Measurements from ENCODE around the gene PIGL. TPM values are rescaled to one million over a fixed set of nuclear protein-coding genes. Genes with fewer than 3 reads are reported as not detected.

The PIGL gene
- total RNA-seq, 4 donors from 2014 or later = 59.7 to 94.0 (median 68.0) TPM

DNA sequence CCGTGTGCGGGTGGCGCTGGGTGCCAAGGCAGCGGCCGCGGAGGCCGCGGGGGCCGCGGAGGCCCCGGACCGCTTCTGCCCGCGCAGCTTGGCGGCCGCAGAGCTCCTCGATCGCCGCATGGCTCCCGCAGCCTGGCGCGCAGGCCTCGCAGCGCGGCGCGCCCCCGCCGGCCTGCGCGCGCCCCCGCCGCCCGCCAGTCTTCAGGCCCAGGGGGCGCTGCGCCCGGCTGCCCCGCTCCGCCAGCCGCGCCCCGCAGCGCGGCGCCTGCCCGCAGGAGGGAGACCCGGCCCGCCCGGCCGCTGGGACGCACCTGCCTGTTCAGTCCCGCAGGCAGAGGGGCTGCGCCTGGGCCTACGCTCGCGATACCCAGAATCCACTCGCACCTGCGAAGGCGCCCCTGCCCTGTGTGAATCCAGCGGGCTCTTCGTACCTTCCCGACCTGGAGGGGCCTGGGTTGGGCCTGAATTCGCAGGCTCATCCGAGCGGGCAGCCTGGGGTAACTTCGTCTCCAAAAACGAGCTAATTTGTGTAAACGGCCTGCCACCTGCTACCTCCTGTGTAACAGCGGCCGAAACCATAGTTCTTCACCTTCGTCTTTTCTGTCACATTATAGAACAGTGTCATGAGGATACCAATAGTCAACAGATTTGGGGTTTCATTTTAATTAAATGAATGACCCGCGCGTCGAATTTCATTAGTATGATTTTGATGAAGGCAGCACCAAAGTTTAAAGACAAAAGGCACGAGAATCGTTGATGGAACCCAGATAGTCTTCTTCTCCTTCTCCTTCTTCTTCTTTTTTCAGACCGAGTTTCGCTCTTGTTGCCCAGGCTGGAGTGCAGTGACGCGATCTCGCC lies 136.5 kb downstream of the PIGL start, which contains the start of gene CENPV:
Gene CENPV, minus strand, starts transcription at position 153 of the 858 bp plus-strand sequence. Its CDS starts 33 bp downstream, at position 120.
- TF ChIP-seq, protein P1, sequence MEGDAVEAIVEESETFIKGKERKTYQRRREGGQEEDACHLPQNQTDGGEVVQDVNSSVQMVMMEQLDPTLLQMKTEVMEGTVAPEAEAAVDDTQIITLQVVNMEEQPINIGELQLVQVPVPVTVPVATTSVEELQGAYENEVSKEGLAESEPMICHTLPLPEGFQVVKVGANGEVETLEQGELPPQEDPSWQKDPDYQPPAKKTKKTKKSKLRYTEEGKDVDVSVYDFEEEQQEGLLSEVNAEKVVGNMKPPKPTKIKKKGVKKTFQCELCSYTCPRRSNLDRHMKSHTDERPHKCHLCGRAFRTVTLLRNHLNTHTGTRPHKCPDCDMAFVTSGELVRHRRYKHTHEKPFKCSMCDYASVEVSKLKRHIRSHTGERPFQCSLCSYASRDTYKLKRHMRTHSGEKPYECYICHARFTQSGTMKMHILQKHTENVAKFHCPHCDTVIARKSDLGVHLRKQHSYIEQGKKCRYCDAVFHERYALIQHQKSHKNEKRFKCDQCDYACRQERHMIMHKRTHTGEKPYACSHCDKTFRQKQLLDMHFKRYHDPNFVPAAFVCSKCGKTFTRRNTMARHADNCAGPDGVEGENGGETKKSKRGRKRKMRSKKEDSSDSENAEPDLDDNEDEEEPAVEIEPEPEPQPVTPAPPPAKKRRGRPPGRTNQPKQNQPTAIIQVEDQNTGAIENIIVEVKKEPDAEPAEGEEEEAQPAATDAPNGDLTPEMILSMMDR (IDR thresholded peaks at IDR 0.05; ENCODE audit: low read depth) = no peak

DNA sequence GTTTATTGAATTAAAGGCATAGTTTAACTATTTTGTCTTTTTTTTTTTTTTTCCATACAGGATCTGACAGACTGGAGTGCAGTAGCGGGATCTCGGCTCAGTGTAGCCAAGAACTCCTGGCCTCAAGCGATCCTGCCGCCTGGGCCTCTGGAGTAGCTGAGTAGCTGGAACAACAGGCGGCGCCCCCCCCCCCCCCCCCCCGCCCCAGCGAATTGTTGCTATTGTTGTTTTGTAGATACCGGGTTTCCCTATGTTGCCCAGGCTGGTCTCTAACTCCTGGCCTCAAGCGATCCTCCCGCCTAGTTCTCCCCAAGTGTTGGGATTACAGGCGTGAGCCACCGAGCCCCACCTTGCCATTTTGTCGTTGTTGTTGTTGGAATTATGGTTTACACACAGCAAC lies 137.6 kb downstream of the PIGL start:
- TF ChIP-seq, protein P1 (IDR thresholded peaks at IDR 0.05; ENCODE audit: low read depth) = no peak

DNA sequence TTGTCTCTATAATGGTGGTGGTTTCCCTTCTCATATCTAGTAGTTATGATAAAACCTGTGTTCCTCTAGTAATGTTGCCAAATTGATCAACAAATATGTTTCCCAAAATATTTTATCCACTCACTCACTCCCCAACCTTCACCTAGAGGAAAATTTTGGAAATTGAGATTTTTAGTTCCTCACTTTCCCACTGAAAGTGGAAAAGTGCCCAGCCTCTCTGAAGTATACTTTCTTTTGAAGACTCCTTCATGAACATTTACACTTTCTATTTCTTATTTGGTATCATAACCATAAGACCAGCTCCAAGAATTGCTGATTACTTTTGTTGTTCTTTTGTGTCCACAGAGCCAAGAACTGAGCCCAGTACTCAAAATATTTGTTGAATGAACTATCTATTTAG lies 141.4 kb downstream of the PIGL start:
- TF ChIP-seq, protein P1 (IDR thresholded peaks at IDR 0.05; ENCODE audit: low read depth) = no peak

DNA sequence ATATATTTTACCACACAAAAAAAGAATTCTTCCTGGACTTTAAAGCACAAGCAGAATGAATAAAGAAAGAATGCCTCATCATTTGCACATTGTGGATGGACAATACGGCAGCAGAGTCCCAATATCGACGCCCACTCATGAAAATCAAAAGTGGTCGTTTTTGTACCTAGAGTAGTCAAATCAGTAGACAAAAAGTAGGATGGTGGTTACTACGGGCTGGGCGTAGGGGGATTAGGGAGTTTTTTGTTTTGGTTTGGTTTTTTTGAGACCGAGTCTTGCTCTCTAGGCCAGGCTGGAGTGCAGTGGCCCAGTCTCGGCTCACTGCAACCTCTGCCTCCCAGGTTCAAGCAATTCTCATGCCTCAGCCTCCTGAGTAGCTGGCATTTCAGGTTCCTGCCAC lies 144.9 kb downstream of the PIGL start:
- TF ChIP-seq, protein P1 (IDR thresholded peaks at IDR 0.05; ENCODE audit: low read depth) = no peak

DNA sequence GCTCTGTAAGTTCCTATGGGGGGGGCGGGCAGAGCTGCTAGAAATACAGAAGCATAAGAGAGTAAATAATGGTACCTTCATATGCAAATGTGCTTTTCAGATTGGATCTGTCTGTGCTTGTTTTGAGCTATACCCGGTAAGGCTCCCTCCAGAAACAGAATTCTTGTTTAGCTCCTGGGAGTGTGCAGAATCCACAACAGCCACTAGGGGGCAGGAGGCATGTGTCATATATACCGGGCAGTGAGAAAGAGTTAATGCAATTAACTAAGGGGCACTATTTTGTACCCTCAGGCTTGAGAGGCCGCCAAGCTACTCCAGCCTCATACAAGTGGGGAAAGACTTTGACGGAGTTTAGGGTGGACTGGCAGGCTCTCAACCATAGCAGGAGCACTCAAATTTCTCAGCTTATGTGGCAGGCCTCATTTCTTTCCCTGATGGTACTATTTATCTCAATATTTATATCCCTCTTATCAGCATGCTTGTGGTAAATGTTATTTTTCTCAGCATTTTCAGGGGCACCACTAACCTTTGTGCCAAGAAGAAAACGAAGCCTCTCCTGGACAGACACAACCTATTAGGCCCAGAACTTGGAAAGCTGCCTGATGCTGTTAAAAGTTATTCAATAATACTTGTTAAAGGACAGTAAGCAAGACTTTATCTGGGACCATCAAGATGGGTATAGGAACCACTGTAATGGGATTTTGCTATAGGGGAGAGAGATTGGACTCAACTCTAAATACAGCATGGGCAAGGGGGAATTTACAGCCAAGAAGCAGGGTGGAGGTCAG lies 146.9 kb downstream of the PIGL start:
- TF ChIP-seq, protein P1 (IDR thresholded peaks at IDR 0.05; ENCODE audit: low read depth) = no peak

DNA sequence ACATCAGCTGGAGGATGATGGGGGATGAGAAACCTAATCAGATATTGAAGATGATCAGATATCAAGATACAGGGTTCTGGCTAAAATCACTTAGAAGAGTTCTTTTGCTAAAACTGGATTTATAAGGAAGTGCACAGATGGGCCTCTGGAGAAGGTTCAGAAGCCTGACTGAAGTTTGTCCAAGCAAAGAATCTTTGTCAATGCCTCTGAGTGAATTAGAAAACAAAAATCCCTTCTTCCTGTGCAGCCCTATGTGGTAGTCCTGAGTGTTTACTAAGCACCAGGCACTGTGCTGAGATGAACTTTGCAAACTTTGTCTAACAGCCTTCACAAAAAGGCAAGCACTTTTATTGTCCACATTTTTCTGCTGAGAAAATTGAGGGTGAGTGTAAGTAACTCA lies 147.6 kb downstream of the PIGL start:
- TF ChIP-seq, protein P1 (IDR thresholded peaks at IDR 0.05; ENCODE audit: low read depth) = no peak

DNA sequence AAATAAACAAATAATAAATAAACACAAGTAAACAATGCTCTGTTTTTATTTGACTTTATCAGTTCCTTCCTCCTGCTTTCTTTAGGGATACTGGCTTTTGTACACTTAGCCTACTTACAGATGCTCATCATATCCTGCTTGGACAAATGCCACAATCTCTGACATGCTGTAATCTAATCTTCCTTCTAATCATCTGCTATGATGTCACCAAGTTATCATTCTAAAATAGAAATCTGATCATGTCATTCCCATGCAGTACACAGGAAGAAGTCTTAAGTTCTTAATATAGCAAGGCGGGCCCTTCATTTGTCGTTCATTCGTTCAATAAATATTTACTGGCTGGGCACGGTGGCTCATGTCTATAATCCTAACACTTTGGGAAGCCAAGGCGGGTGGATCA lies 154.7 kb downstream of the PIGL start:
- TF ChIP-seq, protein P1 (IDR thresholded peaks at IDR 0.05; ENCODE audit: low read depth) = no peak
